K562 (cell line): ENCODE results near the gene NLRP10. TPM values are rescaled to one million over a fixed set of nuclear protein-coding genes. Genes with fewer than 3 reads are reported as not detected.

ENCODE experiments used
- ATF3 ChIP-seq, 2 experiments: fragments of 450-650 bp in 1 of 2; sonication (generic) in 1 of 2; formaldehyde crosslinking in 1 of 2; IDR thresholded peaks in 1 of 2; conservative IDR thresholded peaks in 1 of 2; 2 replicates each; pipeline versions ENCODE4 v1.6.1 to v1.8.1; 2016 to 2023; ENCODE audit warnings: mild to moderate bottlenecking in 2 of 2, moderate library complexity in 2 of 2, inconsistent platforms in 1 of 2, missing genetic modification reagents in 1 of 2
- ATF7 ChIP-seq: fragments of 450-650 bp; IDR thresholded peaks from 2 replicates; pipeline ENCODE4 v1.7.1; 2014; ENCODE audit warnings: mild to moderate bottlenecking, moderate library complexity
- CBX3 ChIP-seq, 2 experiments: IDR thresholded peaks; 1 replicate in 1 of 2; 2 replicates in 1 of 2; pipeline ENCODE4 v1.6.1; 2012; ENCODE audit warnings: inconsistent platforms in 2 of 2, low read length in 2 of 2, borderline replicate concordance in 1 of 2, control low read depth in 1 of 2
- CREB1 ChIP-seq, 2 experiments: sonication (generic) in 1 of 2; formaldehyde crosslinking in 1 of 2; IDR thresholded peaks; 2 replicates each; pipeline versions ENCODE4 v1.6.1 to v1.8.0; 2012 to 2022; ENCODE audit warnings: inconsistent platforms in 1 of 2, mild to moderate bottlenecking in 1 of 2, missing genetic modification reagents in 1 of 2, moderate library complexity in 1 of 2
- DMBX1 ChIP-seq: fragments of 250-450 bp; sonication (Bioruptor Pico); IDR thresholded peaks from 2 replicates; pipeline ENCODE4 v1.8.0; 2022; ENCODE audit warnings: inconsistent platforms, mild to moderate bottlenecking, moderate library complexity, borderline replicate concordance
- ID3 ChIP-seq, 2 experiments: fragments of 250-450 bp in 1 of 2; fragments of 450-650 bp in 1 of 2; sonication (Bioruptor Pico) in 1 of 2; IDR thresholded peaks; 2 replicates each; pipeline versions ENCODE4 v1.6.1 to v1.8.0; 2016 to 2021; ENCODE audit warnings: mild to moderate bottlenecking in 2 of 2, moderate library complexity in 2 of 2, missing compliant biosample characterization in 1 of 2, missing genetic modification characterization in 1 of 2
- L3MBTL2 ChIP-seq: fragments of 450-650 bp; IDR thresholded peaks from 2 replicates; pipeline ENCODE4 v1.6.1; 2016; ENCODE audit warnings: mild to moderate bottlenecking, moderate library complexity
- MYBL2 ChIP-seq, 2 experiments: fragments of 450-650 bp in 1 of 2; sonication (generic) in 1 of 2; formaldehyde crosslinking in 1 of 2; IDR thresholded peaks; 2 replicates each; pipeline versions ENCODE4 v1.6.1 to v1.8.1; 2017 to 2022; ENCODE audit warnings: borderline replicate concordance in 1 of 2, inconsistent platforms in 1 of 2, low read depth in 1 of 2, mild to moderate bottlenecking in 1 of 2, missing genetic modification reagents in 1 of 2, moderate library complexity in 1 of 2
- NFATC3 ChIP-seq: fragments of 450-650 bp; IDR thresholded peaks from 2 replicates; pipeline ENCODE4 v1.6.1; 2017; ENCODE audit warnings: mild to moderate bottlenecking
- RBM39 ChIP-seq: fragments of 200-400 bp; formaldehyde crosslinking; optimal IDR thresholded peaks from 2 replicates; pipeline ENCODE3; 2018; ENCODE audit warnings: low read depth, low read length
- SLC30A9 ChIP-seq: fragments of 250-450 bp; sonication (Bioruptor Pico); IDR thresholded peaks from 2 replicates; pipeline ENCODE4 v1.8.0; 2022; ENCODE audit warnings: mild to moderate bottlenecking, moderate library complexity
- SMARCA5 ChIP-seq: fragments of 450-650 bp; IDR thresholded peaks from 2 replicates; pipeline ENCODE4 v1.6.1; 2016
- TRIM24 ChIP-seq, 2 experiments: fragments of 450-650 bp; IDR thresholded peaks; 2 replicates each; pipeline ENCODE4 v1.6.1; 2016
- ZBTB40 ChIP-seq, 2 experiments: fragments of 450-650 bp in 1 of 2; sonication (generic) in 1 of 2; formaldehyde crosslinking in 1 of 2; IDR thresholded peaks; 2 replicates each; pipeline versions ENCODE4 v1.7.1 to v1.9.0; 2016 to 2022; ENCODE audit warnings: inconsistent platforms in 1 of 2, mild to moderate bottlenecking in 1 of 2, missing genetic modification reagents in 1 of 2
- ZSCAN29 ChIP-seq: fragments of 450-650 bp; IDR thresholded peaks from 2 replicates; pipeline ENCODE4 v1.6.1; 2017
- polyA plus RNA-seq, 8 experiments: library from polyadenylated mRNA; depleted of rRNA in 4 of 8; stranded (reverse) in 5 of 8; unstranded in 3 of 8; fragments of >200 nt; fragmentation: Nextera tagmentation in 2 of 8; fragmentation: Illumina TruSeq in 1 of 8; extraction: Ambion mirVana in 2 of 8; extraction: Trizol in 1 of 8; gene quantifications; 2 replicates each; pipeline versions ENCODE4 v1.2.1 to v1.2.3, GENCODE V29; 2011 to 2014; ENCODE audit warnings: inconsistent platforms in 1 of 8, missing spikeins in 1 of 8
- total RNA-seq, 7 experiments: library from RNA; depleted of rRNA in 6 of 7; stranded (reverse); fragments of >200 nt in 6 of 7; fragmentation: Illumina TruSeq in 2 of 7; extraction: Trizol in 2 of 7; gene quantifications; 2 replicates each; pipeline versions ENCODE4 v1.2.1 to v1.2.3, GENCODE V29; 2011 to 2021; ENCODE audit warnings: low replicate concordance in 1 of 7

NLRP10 gene
- total and polyA plus RNA-seq, 9 of the 15 experiments (the other 6 are each of a cell fraction or from before 2014, with no cell fraction given) = 0.04 to 0.14 (median 0.09) TPM; not detected in 6

GRCh38 chr11:7986768-7987559 lies 21.7 kb upstream of the NLRP10 start, which contains the start of gene EIF3F (continued):
- TF ChIP-seq CREB1 (IDR thresholded peaks at IDR 0.05) = peak; percentile 56; the same call in 1 of the 2 replicates
- peak; percentile 65; the same call in 1 of the 2 replicates for TF ChIP-seq CREB1 (CRISPR knock-in tag; IDR thresholded peaks at IDR 0.05)
- TF ChIP-seq ID3 (CRISPR knock-in tag; IDR thresholded peaks at IDR 0.05) = no peak
- peak; percentile 46; the same call in 1 of the 2 replicates for TF ChIP-seq ID3 (tag; IDR thresholded peaks at IDR 0.05)
- peak in 1 of 2 experiments; percentile 98; a peak in 2 of 4 replicates for TF ChIP-seq TRIM24 (IDR thresholded peaks at IDR 0.05)
- TF ChIP-seq ATF7 = peak; percentile 96
- TF ChIP-seq SLC30A9 (CRISPR knock-in tag) = no peak
- peak; percentile 70 for TF ChIP-seq L3MBTL2
- TF ChIP-seq ZBTB40 (IDR thresholded peaks at IDR 0.05) = peak; percentile 98
- no peak for TF ChIP-seq ZBTB40 (CRISPR knock-in tag; IDR thresholded peaks at IDR 0.05)
- TF ChIP-seq RBM39 = peak; percentile 85
- TF ChIP-seq DMBX1 (CRISPR knock-in tag) = peak; percentile 66; the same call in 1 of the 2 replicates
- TF ChIP-seq MYBL2 (IDR thresholded peaks at IDR 0.05; ENCODE audit: low read depth) = peak; percentile 80
- no peak for TF ChIP-seq MYBL2 (CRISPR knock-in tag; IDR thresholded peaks at IDR 0.05; ENCODE audit: borderline replicate concordance)
- TF ChIP-seq NFATC3 = peak; percentile 80; the same call in 1 of the 2 replicates
- peak; percentile 86 for TF ChIP-seq ATF3 (IDR thresholded peaks at IDR 0.05)
- TF ChIP-seq ATF3 (CRISPR knock-in tag; conservative IDR thresholded peaks at IDR 0.05) = peak; percentile 41; the same call in 1 of the 2 replicates
- peak in 1 of 2 experiments; percentile 76; a peak in 1 of 3 replicates for TF ChIP-seq CBX3 (IDR thresholded peaks at IDR 0.05; ENCODE audit: borderline replicate concordance in 1 of 2, low read length in 2 of 2)
- peak; percentile 54; the same call in 1 of the 2 replicates for TF ChIP-seq ZSCAN29
- peak; percentile 94 for TF ChIP-seq SMARCA5
